SU-DHL-6 (cell line): ENCODE measurements around the gene POMT2.

Source experiments
- H2AFZ ChIP-seq: fragments of 200-600 bp; sonication (generic); 2 replicates; pipeline ENCODE4 v1.6.1; 2014; ENCODE audit warnings: low read depth, mild to moderate bottlenecking, moderate library complexity, mixed read lengths, antibody characterized with exemption, low read length; ENCODE audit not compliant: severe bottlenecking
- H3F3A ChIP-seq: fragments of 200-600 bp; shearing (Covaris generic); 2 replicates; pipeline ENCODE4 v1.6.0; 2016; ENCODE audit warnings: antibody characterized with exemption, mild to moderate bottlenecking; ENCODE audit not compliant: insufficient read depth
- H3K27ac ChIP-seq: fragments of 200-600 bp; sonication (generic); 2 replicates; pipeline ENCODE4 v1.5.1; 2016; ENCODE audit warnings: low read depth, mild to moderate bottlenecking, low read length, moderate library complexity, mixed read lengths
- H3K27me3 ChIP-seq: fragments of 200-600 bp; sonication (generic), shearing (Covaris generic); 2 replicates; pipeline ENCODE4 v1.6.0; 2014; ENCODE audit warnings: mild to moderate bottlenecking, low read length
- H3K36me3 ChIP-seq: fragments of 200-600 bp; sonication (generic); 2 replicates; pipeline ENCODE4 v1.6.1; 2014; ENCODE audit warnings: mild to moderate bottlenecking, low read length, mixed read lengths
- H3K4me2 ChIP-seq: fragments of 300-600, 200-600 bp; shearing (Covaris generic), sonication (generic); 2 replicates; pipeline ENCODE4 v1.6.0; 2014; ENCODE audit warnings: low read length, low read depth, mild to moderate bottlenecking; ENCODE audit not compliant: poor library complexity, severe bottlenecking
- H3K4me3 ChIP-seq: fragments of 200-600 bp; sonication (generic); 2 replicates; pipeline ENCODE4 v1.5.1; 2014; ENCODE audit warnings: antibody characterized with exemption, low read length, mild to moderate bottlenecking, mixed read lengths; ENCODE audit not compliant: insufficient read depth, poor library complexity, severe bottlenecking
- H3K79me2 ChIP-seq: fragments of 200-600 bp; sonication (generic); 2 replicates; pipeline ENCODE4 v1.6.1; 2014; ENCODE audit warnings: mild to moderate bottlenecking, low read length, moderate library complexity; ENCODE audit not compliant: insufficient read depth
- H3K9ac ChIP-seq: fragments of 200-600 bp; sonication (generic); 2 replicates; pipeline ENCODE4 v1.7.0; 2014; ENCODE audit warnings: mild to moderate bottlenecking, low read length
- H3K9me2 ChIP-seq: fragments of 200-600 bp; sonication (generic); replicated peaks from 2 replicates; pipeline ENCODE4 v1.6.1; 2014; ENCODE audit warnings: low read length; ENCODE audit not compliant: insufficient read depth
- H3K9me3 ChIP-seq: fragments of 200-600 bp; sonication (generic); 2 replicates; pipeline ENCODE4 v1.6.1; 2014; ENCODE audit warnings: low read length, mixed read lengths; ENCODE audit not compliant: insufficient read depth
- H4K20me1 ChIP-seq: fragments of 200-600 bp; sonication (generic); 2 replicates; pipeline ENCODE4 v1.6.1; 2014; ENCODE audit warnings: low read depth, mild to moderate bottlenecking, antibody characterized with exemption, low read length, moderate library complexity, mixed read lengths
- CTCF ChIP-seq: fragments of 200-600 bp; sonication (generic); IDR thresholded peaks from one replicate; pipeline ENCODE4 v1.5.1; 2017; ENCODE audit warnings: antibody characterized with exemption, mild to moderate bottlenecking, low read length, moderate library complexity; ENCODE audit not compliant: insufficient read depth, poor library complexity, severe bottlenecking
- EZH2phosphoT487 ChIP-seq: fragments of 200-600 bp; sonication (generic), shearing (Covaris generic); conservative IDR thresholded peaks from 2 replicates; pipeline ENCODE4 v1.6.1; 2018; ENCODE audit warnings: mild to moderate bottlenecking, antibody characterized with exemption, low read length, moderate library complexity, mixed read lengths

POMT2 gene

GRCh38 chr14:77318006-77318553, 2.6 kb downstream of the POMT2 start:
- no peaks in the 10 kb centered on the region for H3K9me2 ChIP-seq
- H3K27ac ChIP-seq = no peak overlapping the region
- no peaks in the 10 kb centered on the region for H3F3A ChIP-seq
- no peaks in the 10 kb centered on the region for H3K9me3 ChIP-seq
- TF ChIP-seq CTCF = no peak
- TF ChIP-seq EZH2phosphoT487 = no peak
- no peak overlapping the region for H3K9ac ChIP-seq
- H2AFZ ChIP-seq = no peak overlapping the region
- H3K79me2 ChIP-seq = peaks cover 6% of the 10 kb centered on the region; the same call in 1 of the 2 replicates
- H3K36me3 ChIP-seq = no peaks in the 10 kb centered on the region
- H4K20me1 ChIP-seq = no peaks in the 10 kb centered on the region
- no peak overlapping the region for H3K4me3 ChIP-seq
- H3K27me3 ChIP-seq = no peaks in the 10 kb centered on the region
- H3K4me2 ChIP-seq = no peak overlapping the region

- Histone ChIP-seq H3K9me2 (no peaks in the 10 kb centered on the region), H3K9me3 (no peaks in the 10 kb centered on the region), H3K79me2 (no peaks in the 10 kb centered on the region), H3K4me3 (no peak overlapping the region), H3K9ac (no peak overlapping the region), H2AFZ (no peak overlapping the region), H3K27me3 (no peaks in the 10 kb centered on the region), H3F3A (no peaks in the 10 kb centered on the region), H3K27ac (no peak overlapping the region), H3K36me3 (no peaks in the 10 kb centered on the region), H4K20me1 (no peaks in the 10 kb centered on the region), H3K4me2 (no peak overlapping the region)
- TF ChIP-seq EZH2phosphoT487 (no peak), CTCF (no peak)
These were observed 3.8 kb downstream of the POMT2 start for GRCh38 chr14:77316872-77317301.

- Histone ChIP-seq H3K4me3 (no peak overlapping the region), H4K20me1 (no peaks in the 10 kb centered on the region), H3K27ac (no peak overlapping the region), H3K36me3 (no peaks in the 10 kb centered on the region), H3K27me3 (no peaks in the 10 kb centered on the region), H3K79me2 (no peaks in the 10 kb centered on the region), H3K9ac (no peak overlapping the region), H3F3A (no peaks in the 10 kb centered on the region), H3K9me2 (no peaks in the 10 kb centered on the region), H3K9me3 (no peaks in the 10 kb centered on the region), H2AFZ (no peak overlapping the region), H3K4me2 (no peak overlapping the region)
- TF ChIP-seq CTCF = no peak
- TF ChIP-seq EZH2phosphoT487 = no peak
These were observed 4.5 kb downstream of the POMT2 start for GRCh38 chr14:77316195-77316505.
